Ovary (tissue), 9 donors: ENCODE measurements around the gene ENTR1. TPM values are rescaled to one million over a fixed set of nuclear protein-coding genes. Genes with fewer than 3 reads are reported as not detected.
A peak's percentile ranks its signal among the peaks of the same experiment; 100 is the strongest.

Experiments
- DNase-seq, 5 donors: peaks; one replicate each; pipeline ENCODE4 v3.0.0-alpha.2; 2019 to 2020
- H3K27ac ChIP-seq, 2 donors: fragments of 200-600 bp; one replicate each; pipeline versions ENCODE4 v1.5.1 to v1.8.0; 2019 to 2022
- H3K27me3 ChIP-seq: fragments of 200-600 bp; one replicate; pipeline ENCODE4 v1.8.0; 2022
- H3K36me3 ChIP-seq: fragments of 200-600 bp; sonication (generic); one replicate; pipeline ENCODE4 v1.5.1; 2019
- H3K4me1 ChIP-seq: one replicate; pipeline ENCODE4 v1.8.1; 2013; ENCODE audit warnings: mild to moderate bottlenecking, moderate library complexity; ENCODE audit not compliant: insufficient read depth
- H3K4me3 ChIP-seq: fragments of 200-600 bp; sonication (generic); one replicate; pipeline ENCODE4 v1.5.1; 2017
- H3K9me3 ChIP-seq, 2 donors: fragments of 200-600 bp in 1 of 2; sonication (generic) in 1 of 2; one replicate each; pipeline versions ENCODE4 v1.5.1 to v1.8.1; 2013 to 2019; ENCODE audit warnings: mild to moderate bottlenecking in 1 of 2, moderate library complexity in 1 of 2
- EP300 ChIP-seq: sonication (generic); formaldehyde crosslinking; IDR thresholded peaks from one replicate; pipeline ENCODE4 v1.6.1; 2017; ENCODE audit warnings: antibody characterized with exemption
- POLR2A ChIP-seq: fragments of 450-650 bp; IDR thresholded peaks from one replicate; pipeline ENCODE4 v1.6.1; 2017; ENCODE audit warnings: antibody characterized with exemption, mild to moderate bottlenecking, moderate library complexity
- WGBS, 3 donors: extraction: QIAGEN DNeasy Blood & Tissue Kit in 1 of 3; methylation state at CpG; one replicate each; pipeline versions ENCODE4 v1.1.5 to v1.1.7; 2013 to 2017; 5-methylcytosine and 5-hydroxymethylcytosine counted together
- intact Hi-C, 4 donors: fragments of 100-400 bp; cut with DNase I; formaldehyde crosslinking; loops; one replicate each; pipeline versions ENCODE4 v1.11.0 to v1.15.1; 2022 to 2023
- polyA plus RNA-seq, 2 donors: library from polyadenylated mRNA; stranded (reverse); fragments of 200-250 nt in 1 of 2; fragments of 350-450 nt in 1 of 2; fragmentation: Illumina TruSeq in 1 of 2; extraction: RNeasy Lipid Tissue Mini Kit (QIAGEN cat#74804) in 1 of 2; gene quantifications; one replicate each; pipeline ENCODE4 v1.2.3, GENCODE V29; 2013 to 2014
- total RNA-seq, 7 donors: library from RNA; depleted of rRNA in 2 of 7; stranded (reverse); fragments of >200 nt in 2 of 7; fragmentation: NEBNext Ultra II Directional in 3 of 7; extraction: Animal tissue kit (Norgen Biotek cat#: 25700) in 3 of 7; gene quantifications; one replicate each; pipeline versions ENCODE4 v1.1.0 to v1.2.4, GENCODE V29; 2016 to 2023
- TF ChIP-seq, protein P1 (sequence below), 3 donors: fragments of 450-650 bp in 2 of 3; fragments of 200-600 bp in 1 of 3; IDR thresholded peaks; one replicate each; pipeline versions ENCODE4 v1.5.1 to v1.8.0; 2016 to 2022; ENCODE audit warnings: antibody characterized with exemption in 3 of 3, mild to moderate bottlenecking in 1 of 3
- donor health status: DM: no; HTN: no; CAD: no; lungs with moderate emphysema.
- donor health status: DM: no; HTN: no; CAD: no.
- donor health status: Bipolar disorder and iron deficiency.
- donor health status: DM: yes; HTN: yes; CAD: no.
- donor health status: DM: no; HTN: no; CAD: no.
- donor health status: DM: yes; HTN: yes; CAD: no.

The ENTR1 gene
- total and polyA plus RNA-seq, 9 donors = 19.3 to 52.5 (median 27.2) TPM

DNA sequence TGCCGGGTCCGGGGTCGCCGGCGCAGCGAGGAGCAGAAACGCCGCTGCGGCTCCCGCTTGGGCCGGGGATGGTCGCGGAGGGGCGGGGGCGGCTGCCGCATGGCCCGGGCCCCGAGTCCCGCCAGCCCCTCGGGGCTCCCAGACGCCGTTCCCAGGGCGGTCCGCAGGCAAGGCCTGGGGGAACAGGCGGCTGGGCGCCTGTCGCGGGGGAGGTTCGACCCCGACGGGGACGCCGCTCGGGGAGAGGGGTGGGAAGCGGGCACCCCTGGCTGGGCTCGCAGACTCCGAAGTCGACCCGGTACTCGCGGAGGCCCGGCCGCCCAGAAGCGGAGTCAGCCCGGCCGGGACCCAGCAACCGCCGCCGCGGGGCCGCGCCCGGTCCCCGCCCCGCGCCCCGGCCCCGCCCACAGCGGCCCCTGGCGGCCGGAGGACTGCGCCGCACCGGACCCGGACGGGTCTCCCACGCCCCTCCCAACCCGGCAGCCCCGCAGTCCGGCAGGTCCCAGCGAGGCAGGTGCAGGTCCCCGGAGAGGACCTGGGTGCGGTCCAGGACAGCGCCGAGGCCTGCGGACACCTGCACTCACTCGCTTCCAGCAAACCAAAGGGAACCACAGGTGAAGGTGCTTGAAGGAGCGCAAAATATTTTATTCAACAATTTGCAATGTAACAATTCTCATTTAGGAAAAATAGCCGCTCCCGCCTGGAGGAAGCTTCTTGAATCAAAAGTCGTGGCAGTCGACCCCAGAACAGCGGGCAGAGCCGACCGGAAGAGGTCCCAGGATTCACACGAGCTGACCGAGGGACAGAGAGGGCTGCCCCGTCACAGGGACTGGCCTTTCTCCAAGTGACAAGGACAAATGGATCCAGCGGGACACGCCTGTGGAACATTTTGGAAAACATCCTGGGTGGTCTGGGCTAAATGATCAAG, 29.3 kb upstream of the ENTR1 start, which contains the start of gene INPP5E:
TSS of gene INPP5E (minus strand) at position 365 of the 928 bp plus-strand sequence. CDS start 426 bp downstream, outside the sequence.
- Histone ChIP-seq H3K27ac (peak within 1 kb of the TSS; percentile 7 to 58), H3K36me3 (no peaks in the 10 kb centered on the region), H3K4me3 (peak within 1 kb of the TSS; percentile 89), H3K9me3 (no peaks in the 10 kb centered on the region), H3K4me1 (peaks cover 13% of the 10 kb centered on the region), H3K27me3 (no peaks in the 10 kb centered on the region)
- TF ChIP-seq, protein P1, sequence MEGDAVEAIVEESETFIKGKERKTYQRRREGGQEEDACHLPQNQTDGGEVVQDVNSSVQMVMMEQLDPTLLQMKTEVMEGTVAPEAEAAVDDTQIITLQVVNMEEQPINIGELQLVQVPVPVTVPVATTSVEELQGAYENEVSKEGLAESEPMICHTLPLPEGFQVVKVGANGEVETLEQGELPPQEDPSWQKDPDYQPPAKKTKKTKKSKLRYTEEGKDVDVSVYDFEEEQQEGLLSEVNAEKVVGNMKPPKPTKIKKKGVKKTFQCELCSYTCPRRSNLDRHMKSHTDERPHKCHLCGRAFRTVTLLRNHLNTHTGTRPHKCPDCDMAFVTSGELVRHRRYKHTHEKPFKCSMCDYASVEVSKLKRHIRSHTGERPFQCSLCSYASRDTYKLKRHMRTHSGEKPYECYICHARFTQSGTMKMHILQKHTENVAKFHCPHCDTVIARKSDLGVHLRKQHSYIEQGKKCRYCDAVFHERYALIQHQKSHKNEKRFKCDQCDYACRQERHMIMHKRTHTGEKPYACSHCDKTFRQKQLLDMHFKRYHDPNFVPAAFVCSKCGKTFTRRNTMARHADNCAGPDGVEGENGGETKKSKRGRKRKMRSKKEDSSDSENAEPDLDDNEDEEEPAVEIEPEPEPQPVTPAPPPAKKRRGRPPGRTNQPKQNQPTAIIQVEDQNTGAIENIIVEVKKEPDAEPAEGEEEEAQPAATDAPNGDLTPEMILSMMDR (IDR thresholded peaks at IDR 0.05) = peak; percentile 19 to 78 (median 70)
- TF ChIP-seq EP300 = no peak
- 6 to 27% (median 12%) methylated on average over 22 to 90 of the region's 90 CpGs for WGBS, 3 donors
- intact Hi-C loops = no loop called here
- peak; percentile 63 to 88 (median 81) for DNase-seq

DNA sequence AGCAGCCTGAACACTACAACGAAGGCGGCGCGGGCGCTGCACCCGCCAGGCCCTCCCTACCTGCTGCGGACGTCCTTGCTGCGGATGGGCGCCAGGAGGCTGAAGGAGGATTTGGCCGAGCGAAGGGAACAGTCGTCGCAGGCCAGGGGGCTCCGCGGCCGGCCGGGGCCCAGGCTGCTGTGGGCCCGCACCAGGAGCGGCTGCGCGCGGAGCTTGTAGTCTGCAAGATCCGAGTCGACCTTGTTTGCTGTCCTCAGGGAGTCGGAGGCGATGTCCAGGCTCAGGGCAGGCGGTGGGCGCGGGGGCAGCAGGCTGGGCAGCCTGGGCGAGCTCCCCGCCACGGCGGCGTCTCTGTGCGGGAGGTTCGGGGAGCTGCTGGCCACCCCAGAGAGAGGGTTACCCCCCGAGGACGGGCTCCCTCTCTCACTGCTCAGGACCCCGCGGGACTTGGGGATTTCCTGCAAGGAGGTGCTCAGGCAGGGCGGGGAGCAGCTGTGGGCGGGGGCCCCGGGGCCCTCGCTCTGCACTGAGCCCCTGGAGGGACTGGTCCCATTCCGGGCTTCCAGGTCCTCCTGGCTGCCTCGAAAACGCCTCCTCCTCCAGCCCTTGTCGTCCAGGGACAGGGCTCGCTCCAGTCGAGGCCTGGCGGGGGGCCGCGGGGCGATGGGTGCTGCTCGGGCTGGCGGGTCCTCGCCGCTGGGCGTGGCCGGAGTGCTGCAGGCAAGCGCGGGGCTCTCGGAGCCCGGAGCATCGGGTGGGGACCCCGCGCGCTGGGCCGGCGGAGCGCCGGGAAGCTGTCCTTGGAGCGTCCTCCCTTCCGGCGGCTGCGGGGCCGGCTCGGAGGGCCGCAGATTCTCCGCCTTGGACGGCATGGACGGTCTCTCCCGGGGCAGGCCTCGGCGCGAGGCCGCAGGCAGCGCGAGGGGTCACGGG, 28.4 kb upstream of the ENTR1 start:
- Histone ChIP-seq H3K4me3 (peak overlapping the region; percentile 89), H3K27me3 (no peaks in the 10 kb centered on the region), H3K27ac (peak overlapping the region; percentile 7 to 58), H3K36me3 (no peaks in the 10 kb centered on the region), H3K9me3 (no peaks in the 10 kb centered on the region), H3K4me1 (peaks cover 13% of the 10 kb centered on the region)
- peak in 3 of 5 donors; percentile 43 to 56 (median 50) for DNase-seq
- TF ChIP-seq, protein P1 (IDR thresholded peaks at IDR 0.05) = no peak
- no peak for TF ChIP-seq POLR2A
- TF ChIP-seq EP300 = no peak
- WGBS, 3 donors = 0 to 1% (median 1%) methylated on average over 41 to 91 of the region's 91 CpGs
- intact Hi-C loops = no loop called here

DNA sequence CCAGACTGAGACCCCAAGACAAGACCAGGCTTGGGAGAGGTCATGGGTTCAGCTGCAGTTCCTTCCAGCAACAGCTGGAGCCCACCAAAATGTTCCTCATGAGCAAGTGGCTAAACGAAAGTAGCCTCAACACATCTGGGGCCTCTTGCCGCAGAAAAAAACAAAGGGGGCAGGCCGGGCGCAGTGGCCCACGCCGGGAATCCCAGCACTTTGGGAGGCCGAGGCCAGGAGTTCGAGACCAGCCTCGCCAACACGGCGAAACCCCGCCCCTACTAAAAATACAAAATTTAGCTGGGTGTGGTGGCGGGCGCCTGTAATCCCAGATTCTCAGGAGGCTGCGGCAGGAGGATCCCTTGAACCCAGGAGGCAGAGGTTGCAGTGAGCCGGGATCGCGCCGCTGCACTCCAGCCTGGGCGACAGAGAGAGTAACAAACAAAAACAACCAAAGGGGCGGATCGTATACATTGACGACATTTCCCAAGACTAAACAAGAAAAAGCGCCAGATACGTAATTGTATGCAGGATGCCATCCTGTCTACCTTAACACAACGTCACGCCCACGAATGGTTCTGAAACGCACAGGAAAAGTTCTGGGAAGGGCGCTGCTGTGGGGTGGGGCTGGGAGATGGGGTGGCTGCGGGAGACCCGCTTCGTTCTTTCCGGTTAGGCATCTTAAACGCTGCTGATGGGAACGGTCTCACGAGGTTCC, 27.6 kb upstream of the ENTR1 start:
- Histone ChIP-seq H3K4me3 (peak overlapping the region; percentile 89), H3K4me1 (peaks cover 13% of the 10 kb centered on the region), H3K9me3 (no peaks in the 10 kb centered on the region), H3K27me3 (no peaks in the 10 kb centered on the region), H3K36me3 (no peaks in the 10 kb centered on the region), H3K27ac (no peak overlapping the region)
- TF ChIP-seq EP300 (no peak), POLR2A (no peak)
- TF ChIP-seq, protein P1 (IDR thresholded peaks at IDR 0.05) = no peak
- intact Hi-C loops = no loop called here
- DNase-seq = no peak
- WGBS, 3 donors = 32 to 46% (median 36%) methylated on average over 37 of the region's 37 CpGs

DNA sequence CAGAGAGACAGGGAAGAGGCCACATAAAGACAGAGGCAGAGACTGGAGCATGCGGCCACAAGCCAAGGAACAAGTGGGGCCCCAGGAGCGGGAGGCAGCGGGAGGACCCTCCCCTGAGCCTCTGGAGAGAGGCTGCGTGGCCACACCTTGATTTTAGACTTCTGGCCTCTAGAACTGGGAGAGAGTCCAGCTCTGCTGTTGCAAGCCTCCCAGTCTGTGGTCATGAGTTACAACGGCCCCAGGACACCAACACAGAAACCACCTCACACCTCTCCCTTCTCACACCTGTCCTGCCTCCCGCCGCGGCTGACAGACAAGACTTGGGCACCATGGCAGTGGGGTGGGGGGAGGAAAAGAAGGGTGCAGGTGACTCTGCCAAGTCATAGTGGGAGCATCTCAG, 27.0 kb upstream of the ENTR1 start:
- TF ChIP-seq POLR2A (no peak), EP300 (no peak)
- TF ChIP-seq, protein P1 (IDR thresholded peaks at IDR 0.05) = no peak
- no peaks in the 10 kb centered on the region for H3K9me3 ChIP-seq
- DNase-seq = no peak
- intact Hi-C loops = no loop called here
- peaks cover 13% of the 10 kb centered on the region for H3K4me1 ChIP-seq
- no peak overlapping the region for H3K27ac ChIP-seq
- WGBS, 3 donors = 47 to 58% (median 50%) methylated on average over 8 of the region's 8 CpGs
- H3K4me3 ChIP-seq = no peak overlapping the region
- H3K27me3 ChIP-seq = no peaks in the 10 kb centered on the region
- H3K36me3 ChIP-seq = no peaks in the 10 kb centered on the region
